ENCODE measurements around the gene CCDC77. TPM values are rescaled to one million over a fixed set of nuclear protein-coding genes. Genes with fewer than 3 reads are reported as not detected.

The CCDC77 gene
- total and polyA plus RNA-seq, 9 donors, result 4.2 to 10.7 (median 6.0) TPM

DNA sequence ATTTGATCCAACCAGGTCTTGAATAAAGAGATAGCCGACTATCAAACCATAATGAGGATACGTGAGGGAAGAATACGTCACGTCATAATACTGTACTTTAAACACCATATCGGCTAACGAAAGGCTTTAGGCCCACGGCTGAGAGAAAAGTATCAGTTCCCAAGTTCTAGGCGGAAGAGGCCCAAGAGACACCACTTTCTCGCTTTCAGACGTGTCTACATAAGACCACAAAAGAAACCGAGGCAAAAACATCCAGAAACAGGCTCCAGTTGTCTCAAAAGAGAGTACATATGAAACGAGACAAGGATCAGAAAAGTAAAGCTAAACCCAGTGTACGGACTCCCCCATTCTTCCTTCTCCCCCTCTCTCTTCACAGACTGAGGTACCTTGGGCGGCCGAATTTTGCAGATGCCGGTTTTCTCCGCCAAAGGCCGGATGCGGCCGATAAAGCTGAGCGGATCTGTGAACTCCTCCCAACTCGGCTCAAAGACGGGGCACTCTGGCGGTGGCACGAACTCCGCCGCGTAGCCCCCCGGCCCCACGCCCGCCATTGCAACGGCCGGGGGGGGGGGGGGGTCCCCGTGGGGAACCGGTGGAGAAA lies 12.8 kb upstream of the CCDC77 start:
- no peaks in the 10 kb centered on the region for H3K36me3 ChIP-seq
- no peak for DNase-seq
- H3K27me3 ChIP-seq, result no peaks in the 10 kb centered on the region
- TF ChIP-seq, protein P1, sequence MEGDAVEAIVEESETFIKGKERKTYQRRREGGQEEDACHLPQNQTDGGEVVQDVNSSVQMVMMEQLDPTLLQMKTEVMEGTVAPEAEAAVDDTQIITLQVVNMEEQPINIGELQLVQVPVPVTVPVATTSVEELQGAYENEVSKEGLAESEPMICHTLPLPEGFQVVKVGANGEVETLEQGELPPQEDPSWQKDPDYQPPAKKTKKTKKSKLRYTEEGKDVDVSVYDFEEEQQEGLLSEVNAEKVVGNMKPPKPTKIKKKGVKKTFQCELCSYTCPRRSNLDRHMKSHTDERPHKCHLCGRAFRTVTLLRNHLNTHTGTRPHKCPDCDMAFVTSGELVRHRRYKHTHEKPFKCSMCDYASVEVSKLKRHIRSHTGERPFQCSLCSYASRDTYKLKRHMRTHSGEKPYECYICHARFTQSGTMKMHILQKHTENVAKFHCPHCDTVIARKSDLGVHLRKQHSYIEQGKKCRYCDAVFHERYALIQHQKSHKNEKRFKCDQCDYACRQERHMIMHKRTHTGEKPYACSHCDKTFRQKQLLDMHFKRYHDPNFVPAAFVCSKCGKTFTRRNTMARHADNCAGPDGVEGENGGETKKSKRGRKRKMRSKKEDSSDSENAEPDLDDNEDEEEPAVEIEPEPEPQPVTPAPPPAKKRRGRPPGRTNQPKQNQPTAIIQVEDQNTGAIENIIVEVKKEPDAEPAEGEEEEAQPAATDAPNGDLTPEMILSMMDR (IDR thresholded peaks at IDR 0.05), result no peak
- no peak for TF ChIP-seq POLR2A (IDR thresholded peaks at IDR 0.05)
- no peak for TF ChIP-seq EP300 (IDR thresholded peaks at IDR 0.05)
- H3K9me3 ChIP-seq, result no peaks in the 10 kb centered on the region
- peak overlapping the region; percentile 81 for H3K4me3 ChIP-seq
- intact Hi-C loops (cut with DNase I), result no loop called here
- no peaks in the 10 kb centered on the region for H3K4me1 ChIP-seq (ENCODE audit: insufficient read depth)
- H3K27ac ChIP-seq, result peak overlapping the region; percentile 48 to 79
- WGBS, 3 donors, result 1% methylated on average over 27 to 35 of the region's 35 CpGs

DNA sequence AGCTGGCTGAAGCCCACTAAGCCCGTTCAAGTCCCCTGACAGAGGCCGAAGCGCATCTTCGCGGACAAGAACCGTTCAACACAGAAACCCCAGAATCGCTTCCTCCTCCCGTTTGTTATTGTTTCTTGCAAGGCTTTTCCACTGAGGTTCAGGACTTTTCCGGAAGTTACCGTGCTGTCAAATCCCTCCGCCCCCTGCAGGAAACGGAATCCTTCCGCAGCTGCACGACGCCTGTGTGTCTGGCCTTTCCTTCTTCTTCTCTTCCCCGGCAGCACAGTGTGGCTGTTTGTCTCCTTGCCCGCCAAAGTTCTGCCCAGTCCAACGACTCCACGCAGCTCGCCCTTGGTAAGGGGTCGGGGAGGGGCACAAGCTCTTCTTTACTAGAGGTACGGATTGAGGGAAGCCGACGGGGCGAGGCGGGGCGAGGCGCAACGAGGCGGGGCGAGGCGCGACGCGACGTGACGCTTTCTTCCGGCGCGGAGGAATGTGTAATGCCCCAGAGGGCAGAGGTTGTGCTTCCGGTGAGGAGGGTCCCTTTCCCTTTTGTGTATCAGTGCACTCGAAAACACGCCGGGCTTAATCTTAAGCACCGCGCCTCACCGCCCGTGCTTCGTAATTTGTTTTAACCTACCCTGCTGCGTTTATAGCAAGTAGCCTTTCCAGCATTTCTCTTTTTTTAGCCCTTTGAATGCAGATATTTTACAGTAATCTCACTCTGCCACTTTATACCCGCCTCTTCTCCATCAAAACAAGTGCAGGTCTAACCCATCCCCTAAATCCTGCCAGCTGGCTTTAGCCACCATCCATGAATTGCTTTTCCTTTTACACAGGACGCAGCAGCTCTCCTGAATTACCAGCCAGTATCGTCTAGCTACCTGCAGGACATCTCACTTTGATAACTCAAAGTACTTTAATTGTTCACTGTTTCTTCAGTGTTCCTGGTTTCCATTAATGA lies 12.0 kb upstream of the CCDC77 start, which contains the start of gene KDM5A:
TSS of gene KDM5A (minus strand) at position 179 of the 955 bp plus-strand sequence. CDS start 229 bp downstream, outside the sequence.
- TF ChIP-seq EP300 (IDR thresholded peaks at IDR 0.05) (peak; percentile 56), POLR2A (IDR thresholded peaks at IDR 0.05) (peak; percentile 53)
- TF ChIP-seq, protein P1 (IDR thresholded peaks at IDR 0.05), result peak in 2 of 3 donors; percentile 12 to 21
- intact Hi-C loops (cut with DNase I), result no loop called here
- WGBS, 3 donors, result 1% methylated on average over 53 of the region's 53 CpGs
- H3K36me3 ChIP-seq, result no peaks in the 10 kb centered on the region
- no peaks in the 10 kb centered on the region for H3K27me3 ChIP-seq
- H3K9me3 ChIP-seq, result no peaks in the 10 kb centered on the region
- H3K27ac ChIP-seq, result peak within 1 kb of the TSS; percentile 48 to 79
- peak within 1 kb of the TSS; percentile 81 for H3K4me3 ChIP-seq
- H3K4me1 ChIP-seq (ENCODE audit: insufficient read depth), result no peaks in the 10 kb centered on the region
- DNase-seq, result peak; percentile 88 to 93 (median 91)

DNA sequence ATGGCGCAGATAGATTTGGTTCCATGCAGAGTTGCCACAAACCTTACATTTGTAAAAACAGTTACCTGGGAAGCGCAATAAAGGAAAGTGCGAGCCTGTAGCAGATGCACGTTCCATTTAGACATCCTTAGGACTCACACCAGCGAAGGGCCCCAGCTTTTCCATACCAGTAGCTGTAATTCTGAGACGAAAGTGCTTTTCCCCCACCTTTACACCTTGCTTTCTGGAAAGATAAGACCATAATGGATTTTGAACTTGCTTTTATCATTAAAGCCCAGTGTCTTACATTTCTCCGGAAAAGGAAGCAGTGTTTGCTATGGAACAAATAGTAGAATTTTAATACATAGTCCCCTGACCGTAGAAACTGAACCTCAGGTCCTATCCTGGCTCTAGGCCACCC lies 616 bp upstream of the CCDC77 start:
- no peaks in the 10 kb centered on the region for H3K9me3 ChIP-seq
- H3K4me1 ChIP-seq (ENCODE audit: insufficient read depth), result peaks cover 2% of the 10 kb centered on the region
- 58 to 63% (median 61%) methylated on average over 8 of the region's 8 CpGs for WGBS, 3 donors
- no peak overlapping the region for H3K27ac ChIP-seq
- no peaks in the 10 kb centered on the region for H3K27me3 ChIP-seq
- TF ChIP-seq, protein P1 (IDR thresholded peaks at IDR 0.05), result no peak
- no peak for TF ChIP-seq POLR2A (IDR thresholded peaks at IDR 0.05)
- no peak for TF ChIP-seq EP300 (IDR thresholded peaks at IDR 0.05)
- no peak for DNase-seq
- H3K36me3 ChIP-seq, result no peaks in the 10 kb centered on the region
- intact Hi-C loops (cut with DNase I), result no loop called here
- H3K4me3 ChIP-seq, result peak overlapping the region; percentile 68

DNA sequence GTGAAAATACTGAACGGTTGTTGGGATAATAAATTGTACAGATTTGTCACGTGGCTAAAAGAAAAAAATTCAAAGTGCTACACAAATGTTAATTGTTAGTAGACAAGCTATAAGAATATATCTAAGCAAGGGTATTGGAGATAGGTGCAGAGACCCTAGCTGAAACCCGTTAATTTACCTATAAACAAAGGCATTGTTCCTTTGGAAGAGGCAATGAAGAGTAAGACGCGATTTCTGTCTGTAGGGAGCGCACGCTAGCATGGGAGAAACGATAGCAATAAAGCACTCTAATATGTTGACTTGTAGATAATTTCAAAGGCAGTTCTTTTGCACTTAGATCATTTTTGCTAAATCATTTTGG lies 565 bp downstream of the CCDC77 start:
- Histone ChIP-seq H3K4me1 (ENCODE audit: insufficient read depth) (peaks cover 2% of the 10 kb centered on the region), H3K4me3 (peak overlapping the region; percentile 68), H3K27me3 (no peaks in the 10 kb centered on the region), H3K27ac (no peak overlapping the region), H3K9me3 (no peaks in the 10 kb centered on the region), H3K36me3 (no peaks in the 10 kb centered on the region)
- 1% methylated on average over 8 of the region's 8 CpGs for WGBS, 3 donors
- DNase-seq, result no peak
- TF ChIP-seq, protein P1 (IDR thresholded peaks at IDR 0.05), result no peak
- TF ChIP-seq EP300 (IDR thresholded peaks at IDR 0.05), result no peak
- no peak for TF ChIP-seq POLR2A (IDR thresholded peaks at IDR 0.05)
- intact Hi-C loops (cut with DNase I), result no loop called here

Data from ovary (tissue), 9 donors.